22Rv1 (cell line): ENCODE data around the gene MSS51.

ENCODE experiments used
- CTCF ChIP-seq: fragments of 450-650 bp; IDR thresholded peaks from 2 replicates; pipeline ENCODE4 v1.5.1; 2017; ENCODE audit warnings: mild to moderate bottlenecking
- ZFX ChIP-seq: fragments of 450-650 bp; IDR thresholded peaks from 2 replicates; pipeline ENCODE4 v1.6.1; 2017; ENCODE audit warnings: antibody characterized with exemption, borderline replicate concordance

GRCh38 chr10:73433538-73433867 lies at the start of gene MSS51:
- TF ChIP-seq CTCF (no peak), ZFX (no peak)
